ENCODE data around the gene MRPS25. TPM values are rescaled to one million over a fixed set of nuclear protein-coding genes. Genes with fewer than 3 reads are reported as not detected.

The MRPS25 gene
- polyA plus RNA-seq, 1 donor from 2014 or later = 74.4 TPM

DNA sequence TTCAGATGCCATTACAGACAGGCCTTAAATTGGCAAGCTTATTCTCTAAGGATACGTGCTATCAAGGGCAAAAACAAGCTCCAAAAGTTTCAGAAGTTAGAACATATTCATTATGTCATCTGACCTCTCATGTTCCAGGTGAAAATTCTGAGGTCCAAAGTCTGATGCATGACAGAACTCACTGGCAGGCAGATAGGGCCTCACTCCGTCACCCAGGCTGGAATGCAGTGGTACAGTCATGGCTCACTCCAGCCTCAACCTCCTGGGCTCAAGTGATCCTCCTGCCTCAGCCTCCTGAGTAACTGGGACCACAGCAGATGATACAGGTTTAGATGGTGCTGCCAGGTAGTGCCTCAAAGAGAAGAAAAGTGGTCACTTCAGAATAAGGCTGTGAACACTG lies 15.5 kb downstream of the MRPS25 start:
- Histone ChIP-seq H3K36me3 (ENCODE audit: insufficient read depth, low read length) (no peaks in the 10 kb centered on the region), H3K79me2 (replicated peaks; ENCODE audit: insufficient read depth, low read length) (no peaks in the 10 kb centered on the region)

DNA sequence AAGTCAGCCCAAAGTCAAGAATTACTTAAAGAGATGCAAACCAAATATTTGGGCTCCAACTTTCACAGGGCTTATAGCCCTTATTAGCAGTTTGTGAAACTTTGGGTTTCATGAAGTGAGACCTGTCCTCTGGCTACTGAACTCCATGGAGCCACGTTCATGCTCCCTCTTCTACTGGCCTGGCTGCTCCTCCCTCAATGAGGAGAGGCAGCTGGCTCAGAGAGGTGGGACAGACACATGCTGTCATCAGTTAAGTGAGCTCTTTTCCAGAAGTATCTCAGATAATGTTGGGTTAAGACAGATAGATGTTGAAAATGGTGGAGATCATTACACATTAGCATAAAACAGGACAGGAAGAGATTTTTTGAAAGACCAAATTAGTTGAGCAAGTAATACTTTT lies 19.4 kb downstream of the MRPS25 start:
- H3K4me2 ChIP-seq (ENCODE audit: low read length) = no peak overlapping the region
- H3F3A ChIP-seq (ENCODE audit: insufficient read depth, low read length, poor library complexity, severe bottlenecking) = no peaks in the 10 kb centered on the region
- no peaks in the 10 kb centered on the region for H4K20me1 ChIP-seq (ENCODE audit: insufficient read depth)
- no peak overlapping the region for H3K4me3 ChIP-seq (ENCODE audit: low read length)
- no peaks in the 10 kb centered on the region for H3K9me2 ChIP-seq (ENCODE audit: insufficient read depth, low read length)
- H3K36me3 ChIP-seq (ENCODE audit: insufficient read depth, low read length) = no peaks in the 10 kb centered on the region
- no peaks in the 10 kb centered on the region for H3K27me3 ChIP-seq (ENCODE audit: insufficient read depth, low read depth, low read length)
- no peaks in the 10 kb centered on the region for H3K79me2 ChIP-seq (replicated peaks; ENCODE audit: insufficient read depth, low read length)
- no peak overlapping the region for H3K9ac ChIP-seq (ENCODE audit: low read length)
- H3K9me3 ChIP-seq (ENCODE audit: low read length) = no peaks in the 10 kb centered on the region
- TF ChIP-seq TAF1 (IDR thresholded peaks at IDR 0.05; ENCODE audit: low read depth) (no peak), MXI1 (conservative IDR thresholded peaks at IDR 0.05; ENCODE audit: poor library complexity, severe bottlenecking) (no peak), SMC3 (conservative IDR thresholded peaks at IDR 0.05; ENCODE audit: poor library complexity) (no peak), POLR2AphosphoS5 (IDR thresholded peaks at IDR 0.05) (no peak), RAD21 (conservative IDR thresholded peaks at IDR 0.05) (no peak), EP300 (conservative IDR thresholded peaks at IDR 0.05; ENCODE audit: poor library complexity, severe bottlenecking) (no peak)
- TF ChIP-seq, protein P1, sequence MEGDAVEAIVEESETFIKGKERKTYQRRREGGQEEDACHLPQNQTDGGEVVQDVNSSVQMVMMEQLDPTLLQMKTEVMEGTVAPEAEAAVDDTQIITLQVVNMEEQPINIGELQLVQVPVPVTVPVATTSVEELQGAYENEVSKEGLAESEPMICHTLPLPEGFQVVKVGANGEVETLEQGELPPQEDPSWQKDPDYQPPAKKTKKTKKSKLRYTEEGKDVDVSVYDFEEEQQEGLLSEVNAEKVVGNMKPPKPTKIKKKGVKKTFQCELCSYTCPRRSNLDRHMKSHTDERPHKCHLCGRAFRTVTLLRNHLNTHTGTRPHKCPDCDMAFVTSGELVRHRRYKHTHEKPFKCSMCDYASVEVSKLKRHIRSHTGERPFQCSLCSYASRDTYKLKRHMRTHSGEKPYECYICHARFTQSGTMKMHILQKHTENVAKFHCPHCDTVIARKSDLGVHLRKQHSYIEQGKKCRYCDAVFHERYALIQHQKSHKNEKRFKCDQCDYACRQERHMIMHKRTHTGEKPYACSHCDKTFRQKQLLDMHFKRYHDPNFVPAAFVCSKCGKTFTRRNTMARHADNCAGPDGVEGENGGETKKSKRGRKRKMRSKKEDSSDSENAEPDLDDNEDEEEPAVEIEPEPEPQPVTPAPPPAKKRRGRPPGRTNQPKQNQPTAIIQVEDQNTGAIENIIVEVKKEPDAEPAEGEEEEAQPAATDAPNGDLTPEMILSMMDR (IDR thresholded peaks at IDR 0.05; ENCODE audit: poor library complexity, severe bottlenecking) = no peak
- no peak overlapping the region for H3K27ac ChIP-seq (ENCODE audit: low read length)
- H2AFZ ChIP-seq (ENCODE audit: low read depth, low read length) = no peak overlapping the region

More for the DNA sequence above, 15.5 kb downstream of the MRPS25 start:
- Histone ChIP-seq H2AFZ (ENCODE audit: low read depth, low read length) (no peak overlapping the region), H3K9me2 (ENCODE audit: insufficient read depth, low read length) (no peaks in the 10 kb centered on the region), H3K4me3 (ENCODE audit: low read length) (no peak overlapping the region), H3K4me2 (ENCODE audit: low read length) (no peak overlapping the region), H3K27ac (ENCODE audit: low read length) (no peak overlapping the region), H3K9me3 (ENCODE audit: low read length) (no peaks in the 10 kb centered on the region), H3F3A (ENCODE audit: insufficient read depth, low read length, poor library complexity, severe bottlenecking) (no peaks in the 10 kb centered on the region), H3K9ac (ENCODE audit: low read length) (no peak overlapping the region), H4K20me1 (ENCODE audit: insufficient read depth) (no peaks in the 10 kb centered on the region), H3K27me3 (ENCODE audit: insufficient read depth, low read depth, low read length) (no peaks in the 10 kb centered on the region)
- TF ChIP-seq SMC3 (conservative IDR thresholded peaks at IDR 0.05; ENCODE audit: poor library complexity) = no peak
- no peak for TF ChIP-seq POLR2AphosphoS5 (IDR thresholded peaks at IDR 0.05)
- TF ChIP-seq, protein P1 (IDR thresholded peaks at IDR 0.05; ENCODE audit: poor library complexity, severe bottlenecking) = no peak
- TF ChIP-seq EZH2 (IDR thresholded peaks at IDR 0.05; ENCODE audit: borderline replicate concordance, insufficient read depth, low read length, poor library complexity, severe bottlenecking) = no peak
- no peak for TF ChIP-seq EP300 (conservative IDR thresholded peaks at IDR 0.05; ENCODE audit: poor library complexity, severe bottlenecking)
- no peak for TF ChIP-seq TAF1 (IDR thresholded peaks at IDR 0.05; ENCODE audit: low read depth)
- TF ChIP-seq MXI1 (conservative IDR thresholded peaks at IDR 0.05; ENCODE audit: poor library complexity, severe bottlenecking) = no peak
- no peak for TF ChIP-seq RAD21 (conservative IDR thresholded peaks at IDR 0.05)
- TF ChIP-seq, protein P2, sequence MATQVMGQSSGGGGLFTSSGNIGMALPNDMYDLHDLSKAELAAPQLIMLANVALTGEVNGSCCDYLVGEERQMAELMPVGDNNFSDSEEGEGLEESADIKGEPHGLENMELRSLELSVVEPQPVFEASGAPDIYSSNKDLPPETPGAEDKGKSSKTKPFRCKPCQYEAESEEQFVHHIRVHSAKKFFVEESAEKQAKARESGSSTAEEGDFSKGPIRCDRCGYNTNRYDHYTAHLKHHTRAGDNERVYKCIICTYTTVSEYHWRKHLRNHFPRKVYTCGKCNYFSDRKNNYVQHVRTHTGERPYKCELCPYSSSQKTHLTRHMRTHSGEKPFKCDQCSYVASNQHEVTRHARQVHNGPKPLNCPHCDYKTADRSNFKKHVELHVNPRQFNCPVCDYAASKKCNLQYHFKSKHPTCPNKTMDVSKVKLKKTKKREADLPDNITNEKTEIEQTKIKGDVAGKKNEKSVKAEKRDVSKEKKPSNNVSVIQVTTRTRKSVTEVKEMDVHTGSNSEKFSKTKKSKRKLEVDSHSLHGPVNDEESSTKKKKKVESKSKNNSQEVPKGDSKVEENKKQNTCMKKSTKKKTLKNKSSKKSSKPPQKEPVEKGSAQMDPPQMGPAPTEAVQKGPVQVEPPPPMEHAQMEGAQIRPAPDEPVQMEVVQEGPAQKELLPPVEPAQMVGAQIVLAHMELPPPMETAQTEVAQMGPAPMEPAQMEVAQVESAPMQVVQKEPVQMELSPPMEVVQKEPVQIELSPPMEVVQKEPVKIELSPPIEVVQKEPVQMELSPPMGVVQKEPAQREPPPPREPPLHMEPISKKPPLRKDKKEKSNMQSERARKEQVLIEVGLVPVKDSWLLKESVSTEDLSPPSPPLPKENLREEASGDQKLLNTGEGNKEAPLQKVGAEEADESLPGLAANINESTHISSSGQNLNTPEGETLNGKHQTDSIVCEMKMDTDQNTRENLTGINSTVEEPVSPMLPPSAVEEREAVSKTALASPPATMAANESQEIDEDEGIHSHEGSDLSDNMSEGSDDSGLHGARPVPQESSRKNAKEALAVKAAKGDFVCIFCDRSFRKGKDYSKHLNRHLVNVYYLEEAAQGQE (IDR thresholded peaks at IDR 0.05; ENCODE audit: borderline replicate concordance) = no peak
